GM21447 (cell line): ENCODE results near the gene CCDC27.
A peak's percentile ranks its signal among the peaks of the same experiment; 100 is the strongest.

Source experiments
- ATAC-seq: cut with Tn5 transposase; IDR thresholded peaks from one replicate; pipeline ENCODE4 v1.9.1; 2021; ENCODE audit not compliant: unreplicated experiment

Gene CCDC27

DNA sequence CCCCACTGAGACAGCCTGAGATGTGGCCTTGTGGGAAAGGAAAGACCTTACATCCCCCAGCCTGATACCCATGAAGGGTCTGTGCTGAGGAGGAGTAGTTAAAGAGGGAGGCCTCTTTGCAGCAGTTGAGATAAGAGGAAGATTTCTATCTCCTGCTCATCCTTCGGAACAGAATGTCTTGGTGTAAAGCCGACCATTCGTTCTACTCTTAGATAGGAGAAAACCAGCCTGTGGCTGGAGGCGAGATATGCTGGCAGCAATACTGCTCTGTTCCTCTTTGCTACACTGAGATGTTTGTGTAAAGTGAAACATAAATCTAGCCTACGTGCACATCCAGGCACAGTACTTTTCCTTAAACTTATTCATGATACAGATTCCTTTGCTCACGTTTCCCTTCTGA, 1.5 kb upstream of the CCDC27 start:
- no peak for ATAC-seq

DNA sequence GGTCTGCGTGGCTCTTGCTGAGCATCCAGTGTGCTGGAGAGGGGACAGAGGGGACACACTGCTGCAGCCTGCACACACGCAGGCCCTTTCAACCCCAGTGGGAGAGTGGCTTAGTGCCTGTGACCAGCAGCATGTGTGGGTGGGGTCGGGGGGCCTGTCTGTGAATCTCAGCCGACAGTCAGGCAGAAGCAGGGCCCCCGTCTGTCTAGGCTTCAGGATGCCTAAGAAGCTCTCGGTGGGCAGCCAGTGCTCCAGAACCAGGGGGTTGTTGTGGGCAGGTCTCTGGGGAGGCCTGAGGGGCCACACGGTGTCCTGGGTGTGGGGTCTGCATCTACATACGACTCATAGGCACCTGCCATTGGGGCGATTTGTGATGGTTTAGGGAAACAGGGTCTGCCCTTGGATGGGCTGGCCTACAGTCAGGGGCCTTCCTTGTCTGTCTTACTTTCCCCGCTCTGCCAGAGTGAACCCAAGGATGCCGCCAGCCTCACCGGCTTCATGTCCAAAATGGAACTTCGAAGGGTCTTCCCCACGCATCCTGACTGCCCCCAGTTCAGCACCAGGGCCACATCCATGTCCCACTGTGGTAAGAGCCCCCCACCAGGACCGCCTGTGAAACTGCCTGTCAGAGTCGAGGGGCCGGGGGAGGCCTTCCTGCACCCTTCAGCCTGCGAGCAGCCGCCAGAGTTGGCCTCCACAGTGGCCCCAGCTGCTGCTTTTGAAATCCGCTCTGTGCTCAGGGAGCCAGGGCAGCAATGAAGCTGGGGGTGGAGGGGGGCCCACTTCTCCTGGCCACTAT, 1.6 kb downstream of the CCDC27 start:
- ATAC-seq = no peak

DNA sequence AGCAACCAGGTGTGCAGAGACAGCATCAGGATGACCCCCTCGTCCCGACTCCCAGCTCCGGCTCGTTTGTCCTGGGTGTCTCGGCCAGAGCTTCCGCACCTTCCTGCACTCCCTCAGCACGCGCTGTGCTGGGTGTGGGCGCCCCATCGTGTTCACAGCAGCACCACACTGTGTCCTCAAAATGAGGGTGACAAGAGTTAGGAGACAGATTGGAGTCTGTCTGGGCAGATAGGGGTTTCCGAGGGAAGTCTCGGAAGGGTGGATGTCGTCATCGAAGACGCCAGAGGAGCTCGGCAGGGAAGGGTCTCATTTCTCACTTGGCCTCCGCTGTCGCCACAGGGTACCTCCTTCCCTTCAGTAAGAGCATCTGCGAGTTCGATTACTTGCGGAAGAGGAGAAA, 4.1 kb downstream of the CCDC27 start:
- no peak for ATAC-seq

DNA sequence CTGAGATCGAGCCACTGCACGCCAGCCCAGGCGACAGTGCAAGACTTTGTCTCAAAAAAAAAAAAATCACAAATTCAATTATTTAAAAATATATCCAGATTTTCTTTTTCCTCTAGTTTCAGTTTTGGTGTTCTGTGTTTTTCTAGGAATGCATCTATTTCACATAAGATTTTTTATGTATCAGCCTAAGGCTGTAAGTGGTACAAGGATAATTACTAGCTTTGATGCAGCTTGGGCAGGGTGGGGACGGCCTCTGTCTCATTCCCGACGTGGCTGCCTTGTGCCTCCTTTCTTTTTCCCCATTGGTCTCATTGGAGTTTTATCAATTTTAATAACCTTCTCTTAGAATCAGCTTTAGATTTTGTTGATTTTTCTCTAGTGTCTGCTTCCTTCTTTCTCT, 6.9 kb downstream of the CCDC27 start:
- ATAC-seq = no peak

DNA sequence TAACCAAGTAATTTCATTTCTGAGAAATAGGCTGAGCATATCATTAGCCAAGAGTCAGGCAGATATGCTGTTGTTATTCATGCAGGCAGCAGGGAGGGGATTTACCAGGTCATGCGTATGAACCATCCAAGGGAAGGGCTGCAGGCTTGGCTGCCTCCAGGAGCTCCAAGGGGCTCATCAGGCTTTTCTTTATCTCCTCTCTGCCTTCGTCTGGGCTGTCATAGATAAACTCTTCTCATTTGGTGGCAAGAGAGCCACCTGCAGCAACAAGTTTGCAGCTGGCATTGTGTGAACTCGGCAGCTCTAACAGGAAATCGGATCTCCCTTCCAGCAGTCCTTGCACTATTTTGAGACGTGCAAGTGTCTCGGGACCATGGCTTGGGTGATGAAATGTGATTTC, 7.5 kb downstream of the CCDC27 start:
- ATAC-seq = no peak

DNA sequence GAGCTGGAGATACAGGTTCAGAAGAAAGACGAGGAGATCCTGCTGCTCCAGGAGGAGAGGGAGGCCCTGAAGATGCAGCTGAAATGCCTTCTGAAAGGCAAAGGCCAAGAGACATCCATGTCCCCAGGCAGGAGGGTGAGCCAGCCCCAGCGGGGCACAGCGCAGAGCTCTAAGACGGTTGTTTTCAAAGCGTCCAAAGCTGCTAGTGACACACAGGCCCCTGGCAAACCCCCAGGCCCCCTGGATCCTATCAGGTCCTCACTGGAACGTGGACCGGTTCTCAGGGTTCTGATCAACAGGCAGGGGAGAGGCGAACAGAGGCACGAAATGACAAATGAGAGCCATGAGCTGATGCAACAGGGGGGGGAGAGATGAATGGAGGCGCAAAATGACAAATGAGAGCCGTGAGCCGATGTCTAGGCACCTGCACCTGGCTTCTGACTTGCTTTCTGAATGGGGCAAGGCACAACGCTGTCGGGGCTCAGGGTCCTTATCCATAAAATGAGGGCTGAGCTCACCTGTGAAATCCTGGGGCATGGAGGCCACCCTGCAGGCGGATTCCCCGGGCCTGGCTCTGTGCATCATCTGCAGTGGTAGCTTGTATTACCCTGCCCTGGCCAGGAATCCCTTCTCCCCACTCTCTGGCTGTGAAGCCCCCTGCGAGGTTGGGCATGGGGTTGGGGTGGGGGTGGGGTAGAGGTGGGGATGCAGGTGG, 9.2 kb downstream of the CCDC27 start:
- no peak for ATAC-seq

DNA sequence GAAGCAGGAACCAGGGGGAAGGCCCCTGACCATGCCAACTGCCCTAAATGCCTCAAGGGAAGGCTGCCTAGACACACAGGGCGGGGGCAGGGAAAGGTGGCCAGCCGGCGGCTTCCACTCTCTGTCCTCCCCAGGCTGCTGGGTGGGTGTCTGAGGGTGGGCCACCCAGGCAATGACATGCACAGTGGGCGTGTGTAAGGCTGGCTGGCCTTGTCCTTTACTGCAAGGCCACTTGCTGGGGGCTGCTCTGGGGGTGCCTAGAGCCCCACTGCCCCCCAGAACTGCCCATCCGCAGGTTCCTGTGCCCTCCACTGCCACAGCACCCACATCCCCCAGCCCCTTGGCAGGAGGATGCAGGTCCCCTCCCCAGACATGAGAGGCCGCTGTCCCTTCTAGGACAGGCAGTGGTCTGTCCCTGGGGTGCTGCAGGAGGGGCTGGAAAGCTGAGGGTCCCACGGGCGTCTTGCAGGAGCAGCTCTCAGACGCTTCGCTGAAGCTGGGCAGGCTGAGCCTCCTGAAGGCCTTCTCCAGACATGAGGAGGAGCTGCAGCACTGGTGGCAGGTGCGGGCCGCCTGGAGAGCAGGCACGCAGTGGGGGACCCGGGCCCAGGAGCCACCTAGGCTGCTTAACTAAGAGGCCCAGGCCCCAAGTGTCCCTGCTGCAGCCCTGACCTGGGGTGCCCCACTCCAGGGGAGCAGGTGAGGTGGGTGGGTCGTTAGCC, 10.1 kb downstream of the CCDC27 start:
- ATAC-seq = no peak

DNA sequence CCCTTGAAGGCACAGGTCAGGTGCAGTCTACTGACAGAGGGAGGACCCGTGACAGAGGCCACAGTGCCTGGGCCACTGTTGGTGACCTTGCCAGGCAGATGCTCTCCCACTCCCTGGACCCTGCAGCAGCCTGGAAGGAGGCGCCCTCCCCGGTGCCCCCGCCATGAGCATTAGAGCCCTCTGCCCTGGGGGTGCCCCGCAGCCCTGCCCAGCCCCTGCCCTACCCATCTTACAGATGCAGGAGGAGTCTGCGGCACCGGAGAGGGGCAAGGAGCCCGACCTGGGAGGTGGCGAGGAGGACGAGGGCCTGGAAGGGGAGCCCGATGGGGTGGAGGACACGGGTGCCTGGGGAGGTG, 10.6 kb downstream of the CCDC27 start:
- no peak for ATAC-seq

DNA sequence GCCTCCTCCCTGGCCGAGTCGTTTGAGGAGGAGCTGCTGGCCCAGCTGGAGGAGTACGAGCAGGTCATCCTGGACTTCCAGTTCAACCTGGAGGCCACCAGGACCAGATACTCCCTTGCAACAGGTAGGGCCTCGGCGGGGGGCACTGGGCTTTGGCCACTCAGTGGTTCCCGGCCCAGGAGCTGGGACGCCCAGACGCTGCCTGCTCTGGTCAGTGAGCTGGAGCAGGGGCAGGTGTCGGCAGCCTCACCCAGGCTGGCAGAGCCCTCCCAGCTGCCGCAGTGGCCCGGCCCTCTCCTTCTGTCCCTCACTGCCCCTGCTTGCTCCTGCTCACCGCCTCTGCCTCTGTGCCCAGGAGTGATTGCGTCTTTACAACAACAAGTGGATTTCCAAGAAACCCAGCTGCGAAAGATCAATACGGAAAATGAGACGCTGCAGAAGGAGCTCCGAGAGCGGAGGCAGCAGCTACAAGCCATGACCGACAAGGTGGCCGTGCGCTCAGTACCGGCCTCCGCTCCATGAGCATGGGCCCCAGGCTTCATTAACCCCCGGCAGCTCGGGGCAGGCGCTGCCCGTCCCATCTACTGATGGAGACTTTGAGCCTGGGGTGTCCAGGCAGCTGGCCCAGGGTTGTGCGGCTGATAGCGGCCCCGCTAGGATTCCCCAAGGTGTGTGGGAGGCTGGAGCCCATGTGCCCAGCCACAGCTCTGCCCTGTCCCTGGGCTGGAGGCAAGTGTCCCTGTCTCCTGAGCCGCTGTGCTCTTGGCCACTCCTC, 11.3 kb downstream of the CCDC27 start:
- ATAC-seq = no peak

DNA sequence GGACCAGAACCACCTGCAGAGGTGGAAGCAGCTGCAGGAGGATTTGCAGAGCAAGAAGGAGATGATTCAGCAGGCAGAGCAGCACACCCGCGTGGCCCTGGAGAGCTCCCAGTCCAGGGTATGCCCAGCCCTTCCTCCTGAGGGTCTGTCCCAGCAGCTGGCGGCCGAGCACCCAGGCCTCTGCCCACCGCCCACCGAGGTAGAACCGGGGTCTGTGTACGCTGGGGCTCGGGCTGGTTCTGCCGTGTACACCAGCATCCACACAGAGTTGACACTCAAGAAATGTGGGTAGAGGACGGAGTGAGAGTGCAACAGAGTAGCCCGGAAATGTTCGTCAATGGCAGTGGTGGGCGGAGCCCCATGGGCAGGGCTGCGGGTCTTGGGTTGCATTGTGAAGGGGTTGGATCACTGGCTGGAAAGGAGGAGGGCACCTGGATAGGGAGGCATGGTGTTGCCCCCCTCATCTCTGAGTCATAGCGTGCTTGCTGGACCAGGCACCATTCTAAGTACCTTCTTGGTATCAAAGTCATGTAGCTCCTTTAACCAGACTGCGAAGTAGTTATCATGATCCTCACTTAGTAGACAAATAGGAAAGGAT, 15.2 kb downstream of the CCDC27 start:
- no peak for ATAC-seq

DNA sequence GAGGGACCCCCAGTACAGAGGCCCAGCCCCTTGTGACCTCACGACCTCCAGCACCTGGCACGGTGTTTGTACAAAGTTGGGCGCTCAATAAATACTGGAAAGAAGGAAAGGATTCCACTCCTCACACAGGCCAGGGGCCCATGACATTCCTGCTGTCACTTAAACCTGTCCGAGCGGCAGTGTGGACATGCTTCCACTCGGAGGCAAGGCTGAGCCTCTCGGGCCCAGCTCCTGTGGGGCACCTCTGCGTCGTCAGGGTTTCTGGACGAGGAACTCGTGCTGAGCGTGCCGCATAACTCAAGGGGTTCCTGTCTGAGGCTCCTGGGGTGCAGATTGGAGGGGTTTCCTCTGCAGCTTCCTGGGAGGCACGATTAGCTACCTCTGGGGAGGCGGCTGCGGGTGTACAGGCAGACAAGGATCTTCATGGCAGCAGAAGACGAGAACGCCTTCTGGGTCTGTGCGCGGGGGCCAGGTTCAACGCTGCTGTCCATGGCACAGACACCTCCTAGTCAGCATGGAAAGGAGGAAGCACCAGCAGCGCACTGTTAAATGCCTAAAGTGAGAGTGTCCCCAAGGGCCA, 16.7 kb downstream of the CCDC27 start:
- ATAC-seq = no peak

DNA sequence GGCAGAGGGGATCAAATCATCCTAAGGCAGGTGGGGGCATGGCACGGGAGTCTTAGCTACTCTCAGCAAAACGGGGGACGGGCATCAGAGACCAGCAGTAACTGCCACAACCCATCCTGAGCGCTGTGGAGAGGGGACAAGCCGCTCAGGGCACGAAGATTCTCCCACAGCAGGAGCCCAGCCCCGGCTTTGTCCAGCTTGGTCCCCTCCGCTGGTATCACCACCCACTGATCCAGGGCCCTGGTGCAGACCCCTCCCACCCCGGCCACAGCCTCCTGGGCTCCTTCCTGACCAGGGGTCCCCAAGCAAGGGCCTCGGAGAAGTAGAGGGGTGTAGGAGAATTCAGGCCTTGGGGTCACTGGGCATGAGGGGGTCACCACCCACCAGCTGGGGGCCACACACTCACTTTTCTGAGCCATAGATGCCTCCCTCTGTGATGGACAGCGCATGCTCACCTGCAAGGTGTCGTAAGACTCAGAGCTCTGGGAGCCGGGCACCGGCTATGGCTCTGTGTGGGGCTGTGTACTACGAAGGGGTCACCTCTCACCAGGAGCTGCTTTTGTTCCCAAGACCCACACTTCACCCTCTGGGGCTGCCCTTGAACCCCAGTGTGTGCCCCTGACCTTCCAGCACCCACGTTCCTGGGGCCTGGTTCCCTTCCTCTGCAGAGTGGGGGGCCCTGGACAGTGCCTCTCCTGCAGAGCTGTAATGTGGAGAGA, 18.0 kb downstream of the CCDC27 start:
- ATAC-seq = no peak

DNA sequence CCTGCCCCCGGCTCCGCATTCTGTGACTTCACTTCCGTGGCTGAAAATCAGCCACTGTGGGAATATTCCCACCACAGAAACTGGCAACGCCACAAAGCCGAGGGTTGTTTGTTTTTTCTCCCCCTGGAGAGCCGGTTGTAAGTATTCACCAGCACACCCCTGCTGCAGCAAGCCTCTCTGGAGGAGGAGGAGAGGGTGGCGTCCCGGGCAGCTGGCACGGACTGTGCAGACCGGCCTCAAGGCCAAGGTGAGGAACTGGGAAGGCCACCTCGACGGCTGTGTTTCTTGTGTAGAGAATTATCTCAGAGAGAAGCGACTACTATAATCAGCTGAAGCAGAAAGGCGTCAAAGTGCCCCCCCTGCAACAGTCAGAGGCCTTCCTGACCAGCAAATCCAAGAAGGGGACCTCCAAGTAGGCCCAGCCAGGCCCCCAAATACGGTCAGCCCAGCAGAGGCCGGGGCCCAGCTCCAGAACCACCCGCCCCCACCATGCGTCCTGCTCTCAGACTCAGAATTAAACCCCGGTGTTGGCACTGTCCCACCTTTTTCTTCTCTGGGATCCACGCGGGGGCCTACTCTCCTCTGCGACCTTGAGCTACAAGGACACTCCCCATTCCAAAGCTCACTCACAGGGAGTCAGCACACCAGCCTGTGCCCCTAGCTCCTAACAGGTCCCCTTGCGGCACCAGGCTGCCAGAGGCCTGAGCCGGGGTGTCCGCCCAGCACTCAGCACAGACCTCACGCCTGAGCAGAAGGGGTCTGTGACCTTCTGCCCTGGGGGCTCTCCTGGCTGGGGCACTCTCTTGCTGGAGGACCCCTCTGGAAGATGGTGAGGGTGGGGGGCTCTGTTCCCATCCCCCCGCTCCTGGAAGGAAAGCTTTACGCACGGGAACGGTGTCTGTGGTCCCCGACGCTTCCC, 19.1 kb downstream of the CCDC27 start:
- no peak for ATAC-seq

DNA sequence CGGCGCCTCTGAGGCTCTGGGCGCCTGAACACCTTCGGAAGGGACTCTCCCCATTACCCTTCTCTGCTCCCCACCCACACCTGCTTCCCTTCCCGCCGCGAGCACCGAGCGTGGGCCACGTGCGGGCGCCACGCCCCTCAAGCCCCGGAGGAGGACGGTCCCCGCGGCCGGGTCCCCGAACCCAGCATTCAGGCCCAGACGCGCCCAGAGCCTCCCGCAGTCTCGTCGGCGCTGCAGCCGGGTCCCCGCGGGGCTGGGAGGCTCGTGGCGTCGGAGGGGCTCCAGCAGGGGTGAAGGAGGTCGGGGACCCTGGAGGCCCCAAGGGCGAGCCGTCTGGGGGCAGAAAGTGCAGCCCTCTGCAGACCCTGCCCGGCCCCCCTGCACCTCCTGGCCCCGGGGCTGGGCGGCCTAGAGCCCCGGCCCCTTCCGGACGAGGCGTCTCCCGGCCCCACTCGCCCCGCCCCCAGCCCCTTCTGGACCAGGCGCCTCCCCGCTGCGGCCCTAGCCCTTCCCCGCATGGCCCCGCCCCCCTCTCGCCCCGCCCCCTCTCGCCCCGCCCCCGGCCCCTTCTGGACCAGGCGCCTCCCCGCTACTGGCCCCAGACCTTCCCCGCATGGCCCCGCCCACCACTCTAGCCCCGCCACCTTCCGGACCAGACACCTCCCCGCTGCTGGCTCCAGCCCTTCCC, 19.9 kb downstream of the CCDC27 start:
- ATAC-seq = peak; percentile 60

DNA sequence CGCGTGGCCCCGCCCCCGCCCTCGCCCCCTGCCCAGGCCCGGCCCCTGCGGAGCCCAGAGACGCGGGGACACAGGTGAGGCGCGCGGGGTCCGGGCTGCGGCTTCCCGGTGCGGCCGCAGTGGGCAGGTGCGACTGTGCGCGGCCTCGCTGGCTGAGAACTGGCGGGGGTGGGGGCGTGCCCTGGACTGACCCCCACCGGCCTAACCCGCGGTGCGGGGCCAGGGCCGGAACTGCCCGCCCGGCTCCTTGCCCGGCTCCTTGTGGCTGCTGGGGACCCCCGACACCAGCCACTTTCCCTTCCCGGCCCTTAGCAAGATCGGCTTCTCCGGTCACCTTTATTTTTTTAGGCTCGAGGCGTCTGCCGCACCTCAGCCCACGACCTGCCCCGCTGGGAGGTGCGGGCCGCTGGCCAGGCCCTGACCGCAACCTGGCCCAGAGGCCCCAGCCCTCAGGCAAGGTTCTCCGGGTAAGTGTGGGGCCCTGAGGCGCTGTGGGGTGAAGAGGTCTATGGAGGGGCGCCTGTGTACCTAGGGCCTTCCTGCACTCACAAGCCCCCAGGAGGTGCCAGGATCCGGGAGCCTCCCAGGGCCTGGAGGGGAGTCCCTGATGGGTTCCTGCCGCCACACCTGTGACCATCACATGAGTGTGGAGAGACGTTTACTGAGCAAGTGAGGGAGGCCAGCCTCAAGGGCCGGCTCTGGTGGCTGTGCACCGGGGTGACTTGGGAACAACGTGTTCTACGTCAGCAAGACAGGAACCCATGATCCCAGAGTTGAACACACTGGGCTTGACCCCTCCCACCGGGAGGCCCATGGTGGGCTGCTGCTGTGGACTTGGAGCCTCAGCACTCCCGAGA, 20.7 kb downstream of the CCDC27 start, which contains the start of gene SMIM1:
Gene SMIM1 (plus strand): TSS at position 35 of the 857 bp plus-strand sequence. CDS start 2,625 bp downstream, outside the sequence.
- peak; percentile 23 for ATAC-seq

DNA sequence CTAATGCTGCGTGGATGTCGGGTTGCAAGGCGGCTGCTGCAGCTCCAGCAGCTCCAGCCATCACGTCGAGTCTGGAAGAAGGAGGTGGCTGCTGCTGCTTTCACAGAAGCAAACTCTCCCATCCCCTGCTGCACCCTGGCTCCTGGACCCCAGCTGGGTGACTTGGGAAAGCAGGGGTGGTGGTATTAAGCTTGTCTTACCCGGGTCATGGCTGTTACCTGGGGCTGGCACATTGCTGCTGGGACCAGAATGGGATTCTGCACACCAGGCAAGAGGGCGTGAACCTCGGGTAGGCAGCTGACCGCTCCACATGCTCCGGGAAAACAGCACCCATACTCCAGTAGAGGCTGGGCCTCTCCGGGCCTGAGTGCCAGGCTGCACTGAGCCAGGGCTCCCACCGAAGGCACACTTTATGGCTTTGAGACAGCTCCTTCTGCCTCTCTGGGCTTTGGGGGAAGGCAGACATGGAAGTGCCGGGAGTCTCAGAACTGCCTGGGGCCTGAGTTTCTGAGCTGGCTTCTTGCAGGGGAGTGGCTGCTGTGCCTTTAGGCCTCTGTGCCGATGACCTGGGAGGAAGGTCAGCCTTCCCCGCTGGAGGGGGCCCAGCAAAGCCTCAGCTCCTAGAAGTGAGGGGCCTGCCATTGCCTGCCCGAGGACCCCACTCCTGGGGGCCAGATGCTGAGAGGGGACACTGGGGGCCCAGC, 21.5 kb downstream of the CCDC27 start:
- no peak for ATAC-seq
